Measurements from ENCODE around the gene AMMECR1.
"Not testable (repeated sequence)": the region's sequence is repeated elsewhere in the genome, so short reads cannot be mapped to it uniquely, and the experiment has no call there.

AMMECR1 gene

DNA sequence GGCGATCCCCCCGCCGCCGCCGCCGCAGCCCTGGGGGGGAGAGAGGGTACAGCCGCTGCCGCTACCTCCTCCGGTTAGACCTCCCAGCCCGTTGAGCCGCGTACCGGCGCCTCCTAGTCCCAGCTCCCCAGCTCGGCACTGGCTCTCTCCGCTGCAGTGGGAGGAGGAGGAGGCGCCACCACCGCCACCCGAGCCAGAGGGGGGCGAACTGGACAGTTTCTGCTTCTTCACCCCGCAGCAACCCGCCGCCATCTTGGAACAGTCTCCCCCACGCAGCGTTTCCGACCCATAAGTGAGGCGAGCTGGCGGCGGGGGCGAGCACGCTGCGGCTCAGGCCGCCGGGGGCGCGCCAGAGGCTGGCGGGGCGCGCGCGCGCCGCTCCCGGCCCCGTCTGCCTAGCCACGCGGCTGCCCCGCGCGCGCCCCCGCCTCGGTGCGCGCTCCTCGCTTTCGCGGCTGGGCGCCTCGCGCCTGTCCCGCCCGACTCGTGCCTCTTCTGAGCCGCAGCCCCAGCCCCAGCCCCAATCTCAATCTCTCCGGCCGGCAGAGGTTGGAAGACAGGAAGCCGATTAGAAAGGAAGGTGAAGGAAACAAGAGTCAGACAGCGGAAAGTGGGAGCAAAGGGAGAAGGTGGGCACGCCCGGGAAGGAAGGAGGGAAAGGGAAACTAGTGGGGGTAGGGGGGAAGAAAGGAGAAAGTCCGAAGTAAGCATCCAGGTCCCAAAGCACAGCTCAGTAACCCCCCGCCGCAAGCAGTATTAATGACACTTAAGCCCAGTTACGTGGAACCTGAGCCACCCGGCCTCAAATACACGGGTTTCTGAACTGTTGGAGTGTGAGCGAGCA lies at the start of gene AMMECR1:
Gene AMMECR1, minus strand, starts transcription at position 266 of the 844 bp plus-strand sequence. Its CDS starts 14 bp downstream, at position 252.
- peak; percentile 80 for DNase-seq (ENCODE audit: low read depth)

DNA sequence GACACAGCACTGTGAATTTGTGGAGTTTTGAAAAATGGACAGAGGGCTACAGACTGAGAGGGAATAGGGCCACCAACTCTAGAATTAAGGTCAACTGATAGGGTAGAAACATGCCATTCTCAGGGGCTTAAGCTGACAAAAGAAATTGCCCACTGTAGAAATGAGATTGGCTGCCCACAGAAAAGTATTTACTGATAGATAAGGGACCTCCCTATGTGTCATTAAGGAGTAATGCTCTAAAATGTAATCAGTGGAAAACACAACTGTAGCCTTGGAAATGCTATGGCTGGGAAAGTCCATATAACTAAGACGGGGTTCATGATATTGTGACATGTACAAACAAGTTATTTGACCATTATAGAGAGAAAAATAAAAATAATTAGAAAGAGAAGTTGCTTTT lies 45.4 kb upstream of the AMMECR1 start:
- DNase-seq (ENCODE audit: low read depth), result no peak

DNA sequence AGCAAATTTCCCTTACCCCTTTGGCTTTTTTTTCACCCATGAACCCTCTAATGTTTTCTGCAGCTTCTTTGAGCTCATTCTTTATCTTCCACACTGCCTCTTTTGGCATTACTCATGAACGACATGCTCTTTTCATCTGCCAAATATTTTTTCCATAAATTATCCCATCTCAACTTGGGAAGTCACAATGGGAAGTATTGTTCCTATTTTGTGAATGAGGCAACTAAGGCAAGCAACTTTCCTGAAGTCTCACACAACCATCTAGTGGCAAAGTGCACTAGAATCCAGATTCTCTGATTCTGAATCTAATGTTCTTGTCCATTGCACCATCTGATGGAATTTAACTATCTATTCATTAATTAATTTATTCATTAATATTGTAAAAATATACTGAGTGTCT lies 41.4 kb upstream of the AMMECR1 start:
- DNase-seq (ENCODE audit: low read depth), result no peak

DNA sequence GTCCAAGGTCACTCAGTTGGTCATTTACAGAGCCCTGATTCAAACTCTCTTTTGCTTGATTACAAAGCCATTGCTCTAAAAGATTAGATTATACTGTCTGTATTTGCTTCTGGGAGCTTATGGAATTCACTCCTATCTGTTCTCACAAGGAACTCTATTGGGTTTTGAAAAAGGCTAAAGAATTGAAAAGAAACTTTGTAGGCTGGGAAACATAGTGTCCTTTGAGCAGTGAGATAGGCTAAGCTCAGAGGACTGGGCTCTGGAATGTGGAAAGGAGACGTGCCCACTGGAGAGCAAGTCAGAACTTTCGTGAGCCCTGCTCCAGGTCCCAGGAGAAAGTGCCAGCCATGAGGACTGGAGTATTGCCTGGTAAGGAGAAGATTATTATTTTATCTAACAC lies 40.7 kb upstream of the AMMECR1 start, which contains the start of gene RTL9:
Gene RTL9, plus strand, starts transcription at position 301 of the 400 bp plus-strand sequence. CDS start 91,770 bp downstream, outside the sequence.
- no peak for DNase-seq (ENCODE audit: low read depth)

DNA sequence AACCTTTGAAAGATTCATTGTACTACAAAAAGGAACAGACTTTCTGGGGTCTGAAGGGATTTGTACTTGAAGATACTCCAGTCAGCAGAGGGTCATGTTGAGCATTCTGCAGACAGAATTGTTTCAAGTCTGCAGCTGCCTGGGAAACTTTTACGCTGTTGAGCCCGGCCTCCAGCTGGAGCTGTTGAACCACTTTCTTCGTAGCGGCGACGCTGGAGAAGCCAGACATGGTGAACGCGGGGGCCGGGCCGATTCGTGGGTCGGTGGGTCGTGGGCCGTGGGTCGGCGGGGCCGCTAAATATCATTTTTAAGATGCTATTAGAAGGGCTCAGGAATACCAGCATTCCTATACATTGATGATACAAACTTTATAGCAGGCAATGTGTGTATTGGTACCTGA lies 28.8 kb upstream of the AMMECR1 start:
- DNase-seq (ENCODE audit: low read depth), result no peak

DNA sequence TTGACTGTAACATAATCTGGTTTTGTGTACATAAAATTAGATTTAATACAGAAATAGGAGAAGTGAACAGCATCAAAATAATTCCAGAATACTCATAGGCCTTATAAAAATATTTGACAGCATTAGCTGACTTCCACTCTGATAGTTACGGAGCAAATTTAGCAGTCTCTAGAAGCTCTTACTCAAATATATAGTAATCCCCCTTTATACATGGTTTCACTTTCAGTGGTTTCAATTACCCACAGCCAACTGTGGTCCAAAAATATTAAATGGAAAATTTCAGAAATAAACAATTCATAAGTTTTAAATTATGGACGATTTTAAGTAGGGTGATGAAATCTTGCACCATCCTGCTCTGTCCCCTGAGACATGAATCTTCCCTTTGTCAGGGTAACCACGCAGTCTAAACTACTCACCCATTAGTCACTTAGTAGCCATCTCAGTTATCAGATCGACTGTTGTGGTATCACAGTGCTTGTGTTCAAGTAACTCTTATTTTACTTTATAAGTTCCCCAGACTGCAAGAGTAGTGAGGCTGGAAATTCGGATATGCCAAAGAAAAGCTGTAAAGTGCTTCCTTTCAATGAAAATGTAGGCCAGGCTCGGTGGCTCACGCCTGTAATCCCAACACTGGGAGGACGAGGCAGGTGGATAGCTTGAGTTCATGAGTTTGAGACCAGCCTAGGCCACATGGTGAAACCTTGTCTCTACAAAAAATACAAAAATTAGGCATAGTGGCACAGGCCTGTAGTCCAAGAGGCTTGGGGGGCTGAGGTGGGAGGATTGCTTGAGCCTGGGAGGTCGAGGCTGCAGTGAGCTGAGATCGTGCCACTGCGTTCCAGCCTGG lies 23.5 kb upstream of the AMMECR1 start:
- DNase-seq (ENCODE audit: low read depth), result peak; percentile 82

DNA sequence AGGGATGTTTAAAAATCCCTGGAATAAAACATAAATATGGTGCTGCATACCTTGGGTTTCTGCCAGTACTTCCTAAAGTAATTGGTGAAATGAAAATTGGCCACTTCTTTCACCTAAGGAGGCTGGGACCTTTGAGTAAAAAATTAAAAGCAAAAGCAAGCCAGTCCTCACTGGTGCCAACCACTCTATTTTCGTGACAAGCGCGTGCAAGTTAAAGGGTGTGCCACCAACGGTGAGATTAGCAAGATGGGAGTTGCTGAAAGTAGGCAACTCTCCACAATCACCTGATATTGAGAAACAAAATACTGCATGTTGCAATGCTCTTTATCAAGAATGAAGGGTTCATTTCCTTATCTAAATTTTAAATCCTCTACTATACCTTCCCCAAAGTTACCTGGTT lies 21.1 kb upstream of the AMMECR1 start:
- DNase-seq (ENCODE audit: low read depth), result no peak

DNA sequence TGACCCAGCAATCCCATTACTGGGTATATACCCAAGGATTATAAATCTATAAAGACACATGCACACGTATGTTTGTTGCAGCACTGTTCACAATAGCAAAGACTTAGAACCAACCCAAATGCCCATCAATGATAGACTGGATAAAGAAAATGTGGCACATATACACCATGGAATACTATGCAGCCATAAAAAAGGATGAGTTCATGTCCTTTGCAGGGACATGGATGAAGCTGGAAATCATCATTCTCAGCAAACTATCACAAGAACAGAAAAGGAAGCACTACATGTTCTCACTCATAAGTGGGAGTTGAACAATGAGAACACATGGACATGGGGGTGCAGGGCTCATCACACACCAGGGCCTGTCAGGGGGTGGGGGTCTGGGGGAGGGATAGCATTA lies 15.6 kb upstream of the AMMECR1 start:
- not testable (repeated sequence) for DNase-seq (ENCODE audit: low read depth)

DNA sequence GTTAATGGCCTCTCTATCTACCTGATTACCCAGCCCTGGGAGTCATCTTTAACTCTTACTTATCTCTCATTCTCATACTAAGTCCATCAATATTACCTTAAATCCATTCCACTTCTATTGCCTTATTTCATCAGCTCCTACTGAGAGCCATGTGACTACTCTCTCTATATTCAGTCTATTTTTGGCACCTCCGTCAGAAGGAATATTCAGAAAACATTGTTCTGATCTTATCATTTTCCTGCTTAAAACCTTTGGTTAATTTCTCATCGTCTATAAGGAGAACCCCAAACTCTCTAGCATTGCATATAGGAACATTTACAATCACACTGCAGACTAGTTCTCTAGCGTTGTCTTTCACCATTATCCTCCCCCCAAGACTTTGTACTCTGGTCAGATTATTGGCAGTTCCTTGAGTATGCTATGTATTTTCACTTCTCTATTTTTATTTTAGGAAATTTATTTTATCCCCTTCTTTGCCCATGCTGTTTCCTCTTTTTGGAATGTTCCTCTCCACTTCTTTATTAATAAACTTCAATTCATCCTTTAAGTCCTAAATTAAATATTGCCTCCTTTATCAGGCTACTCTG lies 13.7 kb upstream of the AMMECR1 start:
- no peak for DNase-seq (ENCODE audit: low read depth)

DNA sequence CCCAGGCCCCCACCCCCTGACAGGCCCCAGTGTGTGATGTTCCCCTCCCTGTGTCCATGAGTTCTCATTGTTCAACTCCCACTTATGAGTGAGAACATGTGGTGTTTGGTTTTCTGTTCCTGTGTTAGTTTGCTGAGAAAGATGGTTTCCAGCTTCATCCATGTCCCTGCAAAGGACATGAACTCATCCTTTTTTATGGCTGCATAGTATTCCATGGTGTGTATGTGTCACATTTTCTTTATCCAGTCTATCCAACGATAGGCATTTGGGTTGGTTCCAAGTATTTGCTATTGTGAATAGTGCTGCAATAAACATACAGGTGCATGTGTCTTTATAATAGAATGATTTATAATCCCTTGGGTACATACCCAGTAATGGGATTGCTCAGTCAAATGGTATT lies 10.7 kb upstream of the AMMECR1 start:
- not testable (repeated sequence) for DNase-seq (ENCODE audit: low read depth)

DNA sequence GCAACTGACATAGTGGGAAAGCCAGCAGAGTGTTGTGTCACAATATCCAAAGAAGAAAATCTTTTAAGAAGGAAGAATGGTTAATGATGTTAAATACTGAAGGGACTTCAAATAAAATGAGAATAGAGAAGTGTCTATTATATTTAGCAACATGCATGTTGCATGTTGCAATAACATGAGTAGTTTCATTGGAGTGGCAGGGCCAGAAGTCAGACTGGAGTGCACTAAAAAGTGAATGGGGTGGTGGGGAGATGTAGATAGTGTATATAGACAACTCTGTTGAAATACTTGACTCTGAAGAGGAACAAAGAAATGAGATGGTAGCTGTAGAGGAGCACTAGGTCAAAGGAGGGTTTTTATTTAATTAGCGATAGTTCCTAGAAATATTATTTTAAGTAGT lies 9.5 kb upstream of the AMMECR1 start:
- DNase-seq (ENCODE audit: low read depth), result no peak

DNA sequence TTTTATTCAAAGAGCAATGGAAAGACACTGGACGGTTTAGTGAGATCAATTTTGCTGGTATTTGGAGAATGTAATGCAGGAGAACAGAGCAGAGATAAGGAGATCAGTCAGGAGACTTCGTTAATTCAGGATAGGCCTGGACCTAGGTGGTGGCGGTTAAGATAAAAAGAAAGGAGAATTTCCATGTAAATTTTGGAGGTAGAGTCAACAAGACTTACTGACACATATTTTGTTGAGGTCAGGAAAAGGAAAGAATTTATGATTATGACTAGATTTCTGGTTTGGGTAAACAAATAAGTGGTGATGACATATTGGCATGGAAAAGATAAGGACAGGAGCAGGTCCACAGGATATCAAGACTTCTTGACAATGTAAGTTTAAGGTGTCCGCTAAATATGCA lies 8.8 kb upstream of the AMMECR1 start:
- DNase-seq (ENCODE audit: low read depth), result no peak

DNA sequence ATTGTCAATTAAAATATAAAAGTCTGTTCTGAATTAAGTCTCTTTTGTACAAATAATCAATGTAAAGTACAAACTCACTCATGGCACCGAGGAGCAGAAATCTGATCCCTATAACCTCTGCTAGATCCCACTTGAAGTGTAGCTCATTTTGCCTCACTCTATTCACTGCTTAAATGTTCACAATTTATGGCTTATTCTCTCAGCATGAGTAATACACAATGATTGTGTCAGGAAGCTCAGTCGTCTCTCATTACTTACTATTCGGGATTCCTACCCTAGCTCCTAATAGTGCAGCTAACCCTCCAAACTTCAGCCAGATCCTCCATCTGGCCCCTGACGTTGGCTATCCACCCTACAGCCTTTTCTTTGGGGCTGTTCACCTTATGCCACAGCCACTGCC lies 4.7 kb upstream of the AMMECR1 start:
- no peak for DNase-seq (ENCODE audit: low read depth)

DNA sequence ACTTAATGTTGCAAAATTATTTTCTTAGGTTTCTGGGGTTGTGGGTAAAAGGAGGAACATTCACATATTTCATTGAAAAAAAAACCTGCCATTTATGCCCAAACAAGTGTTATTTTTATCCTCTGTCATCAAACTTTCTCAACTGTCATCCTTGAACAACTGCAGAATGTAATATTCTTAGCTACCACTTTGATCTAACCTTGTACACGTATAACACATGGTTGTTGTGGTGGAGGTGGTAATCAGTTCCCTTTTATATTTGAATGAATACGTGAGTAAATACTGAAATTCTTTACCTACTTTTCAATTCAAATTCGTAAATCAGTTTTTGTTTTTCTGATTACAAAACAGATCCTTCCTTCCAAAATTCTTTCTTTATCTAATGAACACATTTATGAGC lies 3.8 kb upstream of the AMMECR1 start:
- DNase-seq (ENCODE audit: low read depth), result no peak

DNA sequence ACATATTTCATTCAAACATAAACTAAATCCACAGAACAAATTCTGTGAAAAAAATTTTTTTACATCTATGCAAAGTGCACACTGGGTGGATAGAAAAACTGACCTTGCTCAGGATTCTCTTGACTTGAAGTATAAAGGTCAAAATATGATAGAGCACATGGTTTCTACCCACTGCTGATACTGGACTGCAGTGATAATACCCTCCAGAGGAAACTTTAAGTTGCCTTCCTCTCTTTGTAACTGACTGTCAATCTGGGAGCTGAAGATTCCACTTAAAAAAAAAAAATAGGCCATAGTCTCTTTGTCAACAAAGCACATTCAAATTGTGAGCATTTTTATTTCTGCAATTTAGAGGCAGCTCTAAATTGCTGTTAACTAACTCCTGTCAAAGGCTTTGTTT lies 3.2 kb upstream of the AMMECR1 start:
- DNase-seq (ENCODE audit: low read depth), result no peak

DNA sequence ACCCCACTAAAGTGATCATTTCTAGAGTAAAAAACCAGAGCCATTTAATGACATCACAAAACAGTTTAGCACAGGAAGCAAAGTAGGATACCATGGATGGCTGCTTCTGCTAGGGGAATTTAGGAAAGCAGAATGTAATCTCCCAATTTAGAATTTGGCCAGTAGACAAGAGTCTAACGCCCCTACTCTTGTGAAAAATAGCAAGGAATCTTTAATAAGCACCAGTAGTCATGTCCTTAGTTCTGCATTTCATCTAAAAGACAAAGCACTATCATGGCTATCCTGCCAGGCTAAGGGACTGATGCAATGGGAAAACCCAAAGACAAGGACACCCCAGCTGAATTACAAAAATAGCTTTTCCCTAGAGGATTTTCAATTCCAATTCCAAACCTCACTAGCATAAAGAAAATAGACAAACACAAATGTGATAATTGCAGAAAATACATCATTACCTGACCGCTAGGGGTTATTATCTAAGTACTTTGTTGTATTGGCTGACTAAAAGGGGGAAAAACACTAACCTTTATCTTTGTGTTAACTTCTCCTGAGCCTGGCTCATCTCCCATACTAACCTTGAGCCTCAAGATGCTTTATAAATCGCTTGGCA lies 2.6 kb upstream of the AMMECR1 start:
- DNase-seq (ENCODE audit: low read depth), result no peak

DNA sequence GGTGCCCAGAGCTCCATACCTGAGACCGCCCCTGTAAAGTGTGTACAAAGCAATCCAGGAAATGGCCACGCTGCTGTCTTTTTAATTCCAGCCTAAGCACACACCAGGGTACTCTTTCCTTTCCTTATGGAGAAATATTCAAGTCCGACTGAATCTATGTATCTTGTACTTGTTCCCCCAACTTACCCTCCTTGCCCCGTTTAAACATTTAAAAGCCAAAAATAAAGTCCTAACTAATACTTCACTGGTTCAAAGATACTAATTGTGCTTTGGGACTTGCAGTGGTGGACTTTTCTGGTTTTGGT lies 731 bp upstream of the AMMECR1 start:
- no peak for DNase-seq (ENCODE audit: low read depth)

DNA sequence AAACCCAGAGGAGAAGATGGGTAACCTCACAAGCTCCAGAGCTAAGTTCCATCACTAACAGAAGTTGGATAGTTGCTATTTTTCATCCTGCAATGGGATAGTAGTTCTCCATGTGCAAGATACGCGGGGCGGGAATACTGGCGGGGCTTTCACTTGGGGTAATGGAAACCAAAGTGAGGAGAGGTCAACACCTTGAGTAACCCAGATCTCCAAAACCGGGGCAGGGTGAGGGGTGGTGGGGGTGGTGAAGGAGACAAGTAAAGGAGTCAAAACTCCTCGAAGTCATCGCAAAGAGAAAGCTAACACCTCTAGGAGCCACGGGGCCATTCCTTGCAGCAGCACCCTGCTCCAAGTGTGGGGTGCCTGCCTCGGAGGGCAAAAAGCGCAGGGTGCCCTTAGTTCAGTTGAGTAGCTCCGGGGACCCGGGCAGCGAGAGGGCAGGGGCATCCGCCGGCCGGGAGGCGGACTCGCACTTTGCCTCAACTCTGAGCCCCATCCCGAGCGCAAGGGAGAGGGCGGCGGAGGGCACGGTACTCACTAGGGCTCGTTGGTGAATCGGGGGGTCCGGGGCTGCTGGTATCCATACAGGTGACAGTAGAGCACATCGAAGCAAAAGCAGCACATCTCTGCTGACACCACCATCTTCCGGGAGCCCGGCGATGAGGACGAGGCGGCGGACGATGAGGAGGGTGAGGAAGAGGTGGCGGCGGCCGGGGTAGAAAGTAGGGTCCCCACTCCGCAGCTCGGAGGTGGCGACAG lies 645 bp downstream of the AMMECR1 start:
- no peak for DNase-seq (ENCODE audit: low read depth)

DNA sequence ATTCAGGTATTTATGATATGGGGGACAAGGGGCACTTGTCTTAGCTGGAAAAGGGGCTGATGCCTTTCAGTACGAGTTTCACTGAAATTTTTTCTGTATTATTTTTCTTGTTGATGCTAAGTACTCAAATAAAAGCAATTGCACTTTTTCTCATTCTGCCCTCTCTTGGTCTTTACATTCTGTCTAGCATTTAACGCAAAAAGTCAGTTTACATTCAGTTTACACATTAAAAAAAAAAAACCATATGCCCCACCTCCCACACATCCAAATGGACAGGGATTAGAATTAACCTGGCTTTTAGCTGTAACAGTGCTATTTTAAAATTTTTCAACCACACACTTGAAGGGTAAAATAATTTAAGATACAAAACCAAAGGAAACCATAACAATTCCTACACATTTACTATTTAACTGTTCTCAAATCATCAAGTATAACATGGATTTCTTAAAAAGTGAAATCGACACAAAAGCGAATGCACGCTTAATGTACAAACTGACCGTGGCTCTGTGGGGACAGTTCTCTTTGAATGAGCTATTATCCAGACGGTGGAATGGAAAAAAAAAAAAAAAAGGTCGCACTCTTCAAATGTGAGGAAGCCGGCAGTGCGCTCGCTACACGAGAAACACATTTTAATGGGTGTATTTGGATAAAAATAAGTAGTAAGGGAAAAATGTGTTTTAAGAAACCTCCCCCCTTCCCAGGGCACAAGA lies 1.4 kb downstream of the AMMECR1 start:
- no peak for DNase-seq (ENCODE audit: low read depth)

DNA sequence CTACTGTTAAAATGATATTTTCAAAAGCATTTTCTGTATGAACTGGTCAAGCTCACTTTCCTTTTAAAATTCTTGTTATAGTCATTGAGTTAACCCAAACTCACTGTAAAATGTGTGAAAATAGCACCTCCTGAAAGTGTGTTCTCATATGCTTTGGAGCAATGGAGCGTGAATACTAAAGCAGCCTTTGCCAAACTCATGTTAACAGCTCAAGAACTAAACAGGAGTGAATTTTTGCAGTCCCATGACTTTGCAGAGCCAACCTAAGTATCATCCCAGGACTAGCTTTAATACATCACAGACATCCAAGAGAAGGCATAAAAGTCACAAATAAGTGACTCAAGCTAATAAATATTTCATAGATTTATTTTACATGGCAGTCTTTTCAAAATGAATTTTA lies 2.3 kb downstream of the AMMECR1 start:
- DNase-seq (ENCODE audit: low read depth), result no peak
